GM12874 (cell line): Measurements from ENCODE around the gene RPS29.

Experiments used
- TF ChIP-seq, protein P1 (sequence below): IDR thresholded peaks from 2 replicates; pipeline ENCODE4 v1.5.1; 2011; ENCODE audit warnings: low read depth, mild to moderate bottlenecking, control low read depth, low read length, moderate library complexity; ENCODE audit not compliant: insufficient read depth

Gene RPS29

DNA sequence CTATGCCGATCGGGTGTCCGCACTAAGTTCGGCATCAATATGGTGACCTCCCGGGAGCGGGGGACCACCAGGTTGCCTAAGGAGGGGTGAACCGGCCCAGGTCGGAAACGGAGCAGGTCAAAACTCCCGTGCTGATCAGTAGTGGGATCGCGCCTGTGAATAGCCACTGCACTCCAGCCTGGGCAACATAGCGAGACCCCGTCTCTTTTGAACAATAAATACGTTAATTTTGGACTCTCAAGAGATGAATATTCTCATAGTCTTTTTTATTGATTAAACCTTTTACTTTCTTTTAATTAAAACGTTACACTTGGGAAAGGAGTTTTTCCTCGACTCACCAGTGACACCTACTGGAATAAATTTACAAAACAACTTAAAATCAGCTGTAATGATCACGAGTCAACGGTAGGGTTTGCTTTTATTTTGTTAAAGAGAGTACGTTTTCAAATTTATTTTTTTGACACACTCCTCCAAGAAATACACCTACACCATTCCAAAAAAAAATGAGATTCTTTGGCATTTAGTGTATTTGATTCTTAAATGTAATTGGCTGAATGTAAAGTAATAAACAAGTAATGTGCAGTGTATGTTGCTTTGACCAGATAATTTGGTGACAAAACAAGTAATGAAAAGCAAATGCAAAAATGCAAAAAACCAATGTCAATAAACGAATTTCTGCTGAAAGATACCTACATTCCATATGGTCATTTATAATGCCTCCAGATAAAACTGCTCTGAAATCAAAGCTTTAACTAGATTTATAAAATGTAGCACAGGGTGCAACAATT is 687 bp upstream of the RPS29 start:
- TF ChIP-seq, protein P1, sequence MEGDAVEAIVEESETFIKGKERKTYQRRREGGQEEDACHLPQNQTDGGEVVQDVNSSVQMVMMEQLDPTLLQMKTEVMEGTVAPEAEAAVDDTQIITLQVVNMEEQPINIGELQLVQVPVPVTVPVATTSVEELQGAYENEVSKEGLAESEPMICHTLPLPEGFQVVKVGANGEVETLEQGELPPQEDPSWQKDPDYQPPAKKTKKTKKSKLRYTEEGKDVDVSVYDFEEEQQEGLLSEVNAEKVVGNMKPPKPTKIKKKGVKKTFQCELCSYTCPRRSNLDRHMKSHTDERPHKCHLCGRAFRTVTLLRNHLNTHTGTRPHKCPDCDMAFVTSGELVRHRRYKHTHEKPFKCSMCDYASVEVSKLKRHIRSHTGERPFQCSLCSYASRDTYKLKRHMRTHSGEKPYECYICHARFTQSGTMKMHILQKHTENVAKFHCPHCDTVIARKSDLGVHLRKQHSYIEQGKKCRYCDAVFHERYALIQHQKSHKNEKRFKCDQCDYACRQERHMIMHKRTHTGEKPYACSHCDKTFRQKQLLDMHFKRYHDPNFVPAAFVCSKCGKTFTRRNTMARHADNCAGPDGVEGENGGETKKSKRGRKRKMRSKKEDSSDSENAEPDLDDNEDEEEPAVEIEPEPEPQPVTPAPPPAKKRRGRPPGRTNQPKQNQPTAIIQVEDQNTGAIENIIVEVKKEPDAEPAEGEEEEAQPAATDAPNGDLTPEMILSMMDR: peak; percentile 54; the same call in 1 of the 2 replicates

DNA sequence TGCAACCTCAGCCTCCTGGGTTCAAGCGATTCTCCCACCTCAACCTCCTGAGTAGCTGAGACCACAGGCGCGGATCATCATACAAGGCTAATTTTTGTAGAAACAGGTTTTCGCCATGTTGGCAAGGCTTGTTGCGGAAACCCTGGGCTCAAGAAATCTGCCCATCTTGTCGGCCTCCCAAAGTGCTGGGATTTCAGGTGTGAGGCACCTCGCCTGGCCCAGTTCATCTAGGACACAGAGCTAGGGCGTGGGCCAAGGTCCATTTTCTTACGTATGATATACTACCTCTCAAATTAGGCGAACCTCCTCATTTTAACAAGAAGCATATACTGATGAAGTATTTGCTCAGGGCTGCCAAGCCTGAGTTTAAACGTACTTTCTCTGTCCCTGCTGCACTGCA is 2.1 kb downstream of the RPS29 start:
- TF ChIP-seq, protein P1: no peak

DNA sequence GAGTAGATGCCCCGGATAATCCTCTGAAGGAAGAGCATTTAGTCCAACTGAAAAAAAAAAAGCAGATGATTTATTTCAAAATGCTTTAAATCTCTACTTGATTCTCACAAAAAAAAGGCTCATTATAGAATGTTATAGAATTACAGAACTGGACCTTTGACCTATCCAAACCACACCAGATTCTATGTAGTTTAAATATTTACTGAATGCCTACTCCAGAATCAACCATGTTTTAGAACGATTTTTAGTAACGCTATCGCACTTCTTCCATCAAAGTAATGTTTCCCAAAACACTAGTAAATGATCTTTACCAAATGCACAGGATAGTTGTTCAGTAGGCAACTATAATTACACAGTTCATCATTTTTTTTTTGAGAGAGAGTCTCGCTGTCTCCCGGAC is 2.6 kb downstream of the RPS29 start:
- TF ChIP-seq, protein P1: no peak

DNA sequence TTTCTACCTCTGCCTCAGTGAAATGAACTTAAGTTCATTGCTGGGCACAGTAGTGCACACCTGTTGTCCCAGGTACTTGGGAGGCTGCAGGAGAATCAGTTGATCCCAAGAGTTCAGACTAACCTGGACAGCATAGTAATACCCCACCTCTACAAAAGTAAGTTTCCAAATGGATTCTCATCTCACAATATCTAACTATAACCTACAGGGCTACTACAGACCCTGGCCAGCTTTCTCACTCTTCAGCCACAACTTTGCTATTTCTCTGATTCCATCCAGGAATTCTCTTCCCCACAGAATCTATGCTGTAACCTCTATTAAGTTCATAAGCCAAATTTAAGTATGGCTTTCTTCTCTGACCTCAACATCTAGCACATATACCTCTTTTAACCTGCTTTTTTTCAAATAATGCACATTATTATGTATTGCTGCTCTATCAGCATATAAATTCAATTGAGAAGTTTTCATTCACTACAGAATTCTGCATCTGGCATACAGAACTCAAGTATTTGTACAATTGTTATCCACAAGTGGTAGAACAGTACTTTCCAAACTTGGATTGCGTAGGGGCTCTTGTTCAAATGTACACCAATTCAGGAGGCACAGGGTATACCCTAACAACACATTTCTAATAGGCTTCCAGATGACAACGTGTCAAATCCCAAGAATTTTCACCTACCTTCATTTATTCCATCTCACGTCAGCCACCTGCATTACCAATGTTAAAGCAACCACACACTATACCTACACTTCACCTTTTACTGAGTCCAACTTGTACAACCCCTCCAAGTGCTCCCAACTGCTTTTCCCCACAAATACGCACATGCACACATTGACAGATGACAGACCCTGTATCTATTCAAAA is 3.8 kb downstream of the RPS29 start:
- TF ChIP-seq, protein P1: no peak

DNA sequence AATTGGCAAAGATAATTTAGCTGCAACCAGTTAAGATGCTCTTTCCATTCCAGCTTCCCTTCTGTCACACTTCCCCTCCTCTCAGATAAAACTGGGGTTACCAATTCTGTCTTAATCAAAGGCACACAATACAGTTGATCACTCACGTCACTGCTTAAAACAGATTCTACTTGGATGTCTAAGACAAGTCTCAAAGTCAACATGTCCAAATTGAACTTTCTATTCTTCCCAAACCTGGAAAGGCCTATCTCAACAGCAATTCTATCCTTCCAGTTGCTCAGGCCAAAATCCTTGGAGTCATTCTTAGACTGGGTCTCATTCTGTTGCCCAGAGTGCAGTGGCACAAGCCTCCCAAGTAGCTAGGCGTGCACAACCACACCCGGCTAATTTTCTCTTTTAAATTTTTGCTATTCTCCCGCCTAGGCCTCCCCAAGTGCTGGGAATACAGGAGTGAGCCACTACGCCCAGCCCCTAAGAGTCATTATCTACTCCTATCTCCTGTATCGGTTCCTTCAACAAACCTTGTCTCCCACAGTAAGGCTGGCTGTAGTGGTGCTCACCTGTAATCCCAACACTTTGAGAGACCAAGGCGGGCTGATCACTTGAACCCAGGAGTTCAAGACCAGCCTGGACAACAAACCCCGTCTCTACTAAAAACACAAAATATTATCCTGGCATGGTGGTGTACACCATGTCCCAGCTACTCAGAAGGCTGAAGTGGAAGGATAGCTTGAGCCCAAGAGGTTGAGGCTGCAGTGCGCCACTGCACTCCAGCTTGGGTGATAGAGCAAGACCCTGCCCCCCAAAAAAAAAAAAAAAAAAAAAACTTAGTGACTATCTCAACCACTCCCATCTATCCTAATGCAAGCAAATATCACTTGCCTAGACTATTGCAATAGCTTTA is 4.7 kb downstream of the RPS29 start:
- TF ChIP-seq, protein P1: no peak

DNA sequence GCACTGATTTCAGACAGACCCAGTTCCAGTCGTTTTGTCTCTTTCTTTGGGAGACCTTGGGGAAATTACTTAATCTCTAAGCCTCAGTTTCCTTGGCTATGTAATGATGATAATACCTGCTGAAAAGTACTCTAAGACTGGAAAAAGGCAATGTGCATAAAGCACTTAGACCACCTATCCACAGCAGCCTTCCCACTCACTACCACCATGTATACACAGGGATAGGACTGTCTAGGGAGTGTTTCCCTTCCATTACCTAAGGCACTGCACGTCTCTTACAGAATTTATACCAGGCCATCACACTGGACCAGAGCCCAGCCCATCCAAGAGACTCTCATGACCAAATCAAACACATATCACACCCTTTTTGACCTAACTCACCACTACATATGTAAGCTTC is 6.3 kb downstream of the RPS29 start:
- TF ChIP-seq, protein P1: no peak
